SKM-1 treated with dmso at 0.1 percent for 144 hours (cell line): ENCODE data around the gene MAOA.
"Not testable (repeated sequence)": the region's sequence is repeated elsewhere in the genome, so short reads cannot be mapped to it uniquely, and the experiment has no call there.

Experiments used
- DNase-seq: peaks from one replicate; lab custom pipeline; 2025; ENCODE audit not compliant: unreplicated experiment; lab: John Stamatoyannopoulos, UW

The MAOA gene

DNA sequence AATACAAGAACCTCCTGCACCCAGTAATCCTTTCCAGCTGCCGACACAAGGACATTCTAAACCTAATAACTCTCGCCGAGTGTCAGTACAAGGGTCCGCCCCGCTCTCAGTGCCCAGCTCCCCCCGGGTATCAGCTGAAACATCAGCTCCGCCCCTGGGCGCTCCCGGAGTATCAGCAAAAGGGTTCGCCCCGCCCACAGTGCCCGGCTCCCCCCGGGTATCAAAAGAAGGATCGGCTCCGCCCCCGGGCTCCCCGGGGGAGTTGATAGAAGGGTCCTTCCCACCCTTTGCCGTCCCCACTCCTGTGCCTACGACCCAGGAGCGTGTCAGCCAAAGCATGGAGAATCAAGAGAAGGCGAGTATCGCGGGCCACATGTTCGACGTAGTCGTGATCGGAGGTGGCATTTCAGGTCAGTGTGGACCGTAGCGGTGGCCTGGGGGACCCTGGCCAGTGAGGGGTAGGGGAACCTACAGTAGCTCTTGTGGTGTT lies at the start of gene MAOA:
MAOA (plus strand) TSS at position 295 of the 490 bp plus-strand sequence; CDS start at position 338, 43 bp downstream.
- no peak for DNase-seq

- no peak for DNase-seq
Measured at GRCh38 chrX:43612400-43612799, 43.7 kb upstream of the MAOA start.

DNA sequence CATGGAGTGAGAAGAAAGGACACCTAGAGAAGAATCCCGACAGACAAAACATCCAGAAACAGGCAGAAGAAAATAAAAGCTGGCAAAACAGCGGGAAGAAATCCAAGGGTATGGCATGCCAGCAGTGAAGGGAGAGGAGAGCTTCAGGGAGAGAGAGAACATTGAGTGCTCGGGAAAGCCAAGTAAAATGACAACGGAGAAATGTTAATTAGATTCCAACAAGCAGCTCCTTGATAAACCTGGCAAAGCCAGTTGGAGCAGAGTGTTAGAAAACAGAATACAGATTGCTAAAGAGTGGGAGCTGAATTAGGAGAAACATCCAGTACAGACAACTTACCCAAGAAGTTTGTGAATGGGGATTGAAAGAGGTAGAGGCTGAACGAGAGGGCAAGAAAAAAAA lies 40.4 kb upstream of the MAOA start:
- DNase-seq, result no peak

DNA sequence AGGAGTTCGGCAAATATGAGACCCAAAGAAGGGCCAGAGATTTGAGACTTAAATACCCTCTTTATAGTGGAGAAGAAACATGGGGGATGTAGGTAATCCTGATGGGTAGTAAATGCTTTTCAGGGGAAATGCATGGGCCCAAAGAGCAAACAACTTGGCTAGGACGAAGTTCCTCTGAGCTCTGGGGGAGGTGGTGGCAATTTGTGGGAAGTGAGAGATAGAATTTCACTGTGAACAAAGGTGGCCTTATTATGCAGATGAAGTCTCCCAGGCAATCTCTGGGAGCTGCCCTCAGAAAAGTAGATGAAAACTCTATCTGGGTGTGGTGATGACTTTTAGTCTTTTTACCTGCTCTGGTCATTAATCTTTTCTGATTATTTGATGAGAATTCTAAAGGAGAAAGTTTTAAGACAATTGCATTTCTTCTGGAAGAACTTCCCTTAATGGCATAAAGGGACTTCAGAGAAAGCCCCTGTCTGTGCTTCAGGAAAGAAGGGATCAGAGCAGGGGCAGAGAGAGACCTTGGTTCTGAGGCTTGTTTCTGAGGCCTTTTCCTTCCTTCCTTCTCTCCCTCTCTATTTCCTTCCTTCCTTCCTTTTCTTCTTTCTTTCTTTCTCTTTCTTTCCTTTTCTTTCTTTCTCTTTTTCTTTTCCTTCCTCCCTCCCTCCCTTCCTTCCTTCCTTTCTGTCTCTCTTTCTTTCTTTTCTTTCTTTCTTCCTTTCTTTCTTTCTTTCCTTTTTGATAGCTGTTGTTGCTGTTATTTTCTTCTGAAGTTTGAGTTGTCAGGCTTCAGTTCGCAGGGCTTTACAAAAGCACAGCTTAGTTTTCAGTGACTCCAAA lies 37.5 kb upstream of the MAOA start:
- no peak for DNase-seq

- not testable (repeated sequence) for DNase-seq
Measured at GRCh38 chrX:43619861-43620260, 36.2 kb upstream of the MAOA start.

DNA sequence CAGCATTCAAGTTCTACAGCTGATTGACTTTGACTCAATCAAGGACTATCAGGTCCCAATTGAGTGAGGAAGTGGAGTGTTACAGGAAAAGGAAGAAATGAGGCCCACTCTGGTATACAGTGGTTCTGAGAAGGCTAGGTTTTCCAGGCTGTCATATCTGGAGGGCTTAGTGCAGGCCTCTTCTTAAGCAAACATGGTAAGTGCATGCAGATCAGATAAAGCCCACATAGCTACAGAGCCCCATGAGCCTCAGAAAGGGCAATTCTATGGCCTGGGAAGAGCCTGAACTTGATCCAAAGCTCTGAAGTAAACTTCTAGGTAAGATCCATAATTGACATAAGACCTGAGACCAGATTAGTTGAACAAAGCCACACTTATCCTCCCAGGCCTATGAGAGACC lies 29.0 kb upstream of the MAOA start:
- no peak for DNase-seq

GRCh38 chrX:43627669-43628068 lies 28.4 kb upstream of the MAOA start:
- DNase-seq, result no peak

DNA sequence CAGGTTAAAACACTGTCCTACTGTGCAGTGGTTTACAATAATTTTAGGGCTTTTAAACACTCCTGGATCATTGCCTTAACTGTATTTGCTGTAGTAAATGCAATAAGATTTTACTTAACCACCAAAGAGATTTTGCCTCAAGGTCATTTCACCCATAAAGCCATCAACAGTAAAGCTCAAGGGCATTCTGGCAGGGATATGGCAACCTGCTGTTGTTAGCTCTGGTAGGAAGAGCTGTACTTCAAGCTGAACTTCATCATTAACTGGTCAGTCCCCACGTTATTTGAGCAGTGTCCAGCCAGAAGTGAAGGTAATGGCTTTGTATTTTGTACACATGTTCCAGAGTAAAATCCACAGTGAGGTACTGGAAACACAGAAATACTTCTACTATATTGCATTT lies 26.9 kb upstream of the MAOA start:
- no peak for DNase-seq

DNA sequence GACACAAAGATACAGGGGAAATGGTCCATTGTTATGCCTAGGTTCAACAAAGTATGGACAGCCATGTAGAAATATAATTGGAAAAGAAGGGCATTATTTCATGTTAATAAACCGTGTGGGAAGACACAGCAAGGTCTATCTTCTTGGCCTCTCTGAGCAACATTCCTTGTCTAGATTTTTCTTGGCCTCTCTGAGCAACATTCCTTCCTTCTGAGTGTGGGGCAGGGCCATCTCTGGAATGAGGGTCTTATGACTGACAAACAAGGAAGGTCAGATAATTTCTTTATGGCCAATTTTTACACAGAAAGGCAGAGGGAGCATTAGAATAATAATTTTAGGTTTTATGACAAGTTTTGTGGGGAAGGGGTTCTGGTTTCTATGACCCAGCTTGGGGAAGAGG lies 24.3 kb upstream of the MAOA start:
- DNase-seq, result no peak

DNA sequence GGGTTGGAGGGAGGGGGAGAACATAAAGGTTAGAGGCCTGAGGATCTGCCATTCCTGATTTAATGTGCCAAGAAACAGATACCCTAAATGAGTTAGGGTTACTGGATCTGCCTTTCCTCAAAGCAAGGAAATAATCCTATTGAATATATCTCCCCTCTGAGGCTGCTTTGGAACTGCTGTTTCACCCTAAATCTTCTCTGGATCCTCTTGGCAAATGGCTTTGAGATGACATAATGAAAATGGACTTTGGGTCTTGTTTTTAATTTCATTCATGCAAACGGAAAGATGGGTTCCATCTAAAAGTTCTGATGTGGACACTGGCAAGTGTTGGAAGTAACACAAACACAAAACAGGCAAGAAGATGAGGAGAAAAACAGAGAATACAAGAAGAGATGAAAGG lies 23.0 kb upstream of the MAOA start:
- no peak for DNase-seq

- no peak for DNase-seq
Measured at GRCh38 chrX:43633757-43634156, 22.3 kb upstream of the MAOA start.

DNA sequence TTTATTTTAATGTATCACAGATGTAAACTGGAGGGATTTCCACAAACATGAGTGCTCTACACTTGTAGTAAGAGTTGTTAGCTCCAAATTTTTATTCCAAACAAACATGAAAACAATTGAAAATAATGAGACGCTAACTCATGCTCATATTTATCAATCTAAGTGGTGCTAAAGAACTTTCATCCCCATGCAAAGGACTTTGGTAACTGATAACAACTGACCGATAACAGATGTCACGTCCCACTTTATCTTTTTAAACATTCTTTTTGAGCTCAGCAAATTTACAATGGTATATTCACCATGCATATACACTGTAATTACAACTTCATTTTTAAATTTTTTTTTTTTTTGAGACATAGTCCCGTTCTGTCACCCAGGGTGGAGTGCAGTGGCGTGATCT lies 15.6 kb upstream of the MAOA start:
- no peak for DNase-seq

- no peak for DNase-seq
Measured at GRCh38 chrX:43641691-43642090, 14.4 kb upstream of the MAOA start.

- DNase-seq, result no peak
Measured at GRCh38 chrX:43643201-43643600, 12.9 kb upstream of the MAOA start.

DNA sequence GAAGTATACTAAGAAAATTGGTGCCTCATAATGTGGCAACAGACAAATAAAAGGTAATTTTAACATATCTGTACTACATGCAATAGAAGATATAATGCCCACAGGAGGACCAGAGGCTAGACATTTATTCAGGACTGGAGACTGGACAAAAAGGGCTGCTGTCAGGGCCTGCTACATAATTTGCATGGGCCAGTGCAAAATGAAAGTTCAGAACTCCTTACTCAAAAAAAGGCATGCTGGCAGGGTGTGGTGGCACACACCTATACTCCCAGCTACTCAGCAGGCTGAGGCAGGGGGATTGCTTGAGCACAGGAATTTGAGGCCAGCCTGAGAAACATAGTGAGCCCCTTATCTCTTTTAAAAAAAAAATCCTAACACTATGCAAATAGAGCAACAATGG lies 12.4 kb upstream of the MAOA start:
- no peak for DNase-seq

DNA sequence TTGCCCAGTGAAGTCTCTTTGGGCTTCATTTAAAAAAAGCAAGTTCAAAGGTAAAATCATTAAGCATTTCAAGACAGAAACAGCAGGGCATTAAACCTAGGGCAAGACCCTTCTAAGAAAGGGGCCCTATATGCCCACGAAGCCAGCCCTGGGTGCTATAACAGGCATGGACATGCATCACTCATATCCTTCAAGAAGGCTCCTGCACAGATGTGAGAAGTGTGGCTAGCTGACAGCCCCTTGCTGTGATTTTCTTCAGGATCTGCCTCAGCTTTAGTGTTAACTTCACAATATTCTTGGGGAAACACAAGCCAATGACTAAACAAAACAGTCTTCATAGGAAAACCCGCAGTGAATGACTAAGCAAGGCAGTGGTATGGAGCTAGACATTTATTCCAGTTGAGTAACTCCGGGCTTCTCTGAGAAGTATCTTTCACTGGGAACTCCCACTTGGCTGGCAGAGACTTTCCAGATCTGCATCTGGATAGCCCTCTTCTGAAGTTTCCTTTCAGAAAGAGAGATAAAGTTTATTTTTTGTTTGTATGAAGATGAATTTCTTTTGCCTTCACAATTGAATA lies 11.9 kb upstream of the MAOA start:
- DNase-seq, result no peak

- no peak for DNase-seq
Measured at GRCh38 chrX:43646800-43647199, 9.3 kb upstream of the MAOA start.

GRCh38 chrX:43654431-43655150 lies 1.5 kb upstream of the MAOA start:
- DNase-seq, result peak; percentile 71

- no peak for DNase-seq
Measured at GRCh38 chrX:43655151-43656004, 721 bp upstream of the MAOA start.

DNA sequence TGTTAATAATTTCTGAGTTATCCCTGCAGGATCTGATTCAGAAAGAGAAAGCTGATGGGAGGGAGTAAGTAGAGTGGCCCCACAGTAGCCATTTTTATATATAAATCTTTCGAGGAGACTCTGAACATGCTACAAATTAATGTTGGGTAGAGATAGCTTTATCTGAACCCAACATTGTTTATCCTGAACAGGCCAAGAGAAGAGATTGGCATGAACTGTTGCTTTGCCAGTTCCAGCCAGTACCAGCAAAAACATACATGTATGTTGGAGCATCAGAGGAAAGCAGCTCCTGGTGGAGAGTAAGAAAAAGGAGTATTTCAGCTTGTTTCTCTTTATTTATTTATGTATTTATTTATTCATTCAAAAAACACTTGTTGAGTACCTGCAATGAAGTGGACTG lies 1.6 kb downstream of the MAOA start:
- no peak for DNase-seq
